ENCODE results near the gene STRN.
A peak's percentile ranks its signal among the peaks of the same experiment; 100 is the strongest.
"Not testable (repeated sequence)": the region's sequence is repeated elsewhere in the genome, so short reads cannot be mapped to it uniquely, and the experiment has no call there.

Gene STRN

GRCh38 chr2:36966370-36967235 is at the start of gene STRN:
STRN (minus strand) TSS chr2:36966536; CDS start chr2:36966463, 73 bp downstream.
- DNase-seq (ENCODE audit: low read depth) = peak; percentile 94

DNA sequence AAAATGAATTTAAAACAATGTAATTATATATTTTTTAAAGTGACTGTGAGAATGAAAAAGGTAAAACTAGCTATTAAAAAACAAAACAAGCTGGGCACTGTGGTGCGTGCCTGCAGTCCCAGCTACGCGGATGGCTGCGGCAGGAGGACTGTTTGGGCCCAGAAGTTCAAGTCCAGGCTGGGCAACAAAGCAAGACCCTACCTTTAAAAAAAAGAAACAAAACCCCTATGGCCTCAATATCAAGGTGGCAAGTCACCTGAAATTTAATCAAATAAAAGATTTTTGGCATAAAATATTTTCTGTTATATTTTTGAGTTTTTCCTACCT is 46.9 kb upstream of the STRN start:
- no peak for DNase-seq (ENCODE audit: low read depth)

GRCh38 chr2:37011130-37011529 is 44.8 kb upstream of the STRN start:
- DNase-seq (ENCODE audit: low read depth) = no peak

DNA sequence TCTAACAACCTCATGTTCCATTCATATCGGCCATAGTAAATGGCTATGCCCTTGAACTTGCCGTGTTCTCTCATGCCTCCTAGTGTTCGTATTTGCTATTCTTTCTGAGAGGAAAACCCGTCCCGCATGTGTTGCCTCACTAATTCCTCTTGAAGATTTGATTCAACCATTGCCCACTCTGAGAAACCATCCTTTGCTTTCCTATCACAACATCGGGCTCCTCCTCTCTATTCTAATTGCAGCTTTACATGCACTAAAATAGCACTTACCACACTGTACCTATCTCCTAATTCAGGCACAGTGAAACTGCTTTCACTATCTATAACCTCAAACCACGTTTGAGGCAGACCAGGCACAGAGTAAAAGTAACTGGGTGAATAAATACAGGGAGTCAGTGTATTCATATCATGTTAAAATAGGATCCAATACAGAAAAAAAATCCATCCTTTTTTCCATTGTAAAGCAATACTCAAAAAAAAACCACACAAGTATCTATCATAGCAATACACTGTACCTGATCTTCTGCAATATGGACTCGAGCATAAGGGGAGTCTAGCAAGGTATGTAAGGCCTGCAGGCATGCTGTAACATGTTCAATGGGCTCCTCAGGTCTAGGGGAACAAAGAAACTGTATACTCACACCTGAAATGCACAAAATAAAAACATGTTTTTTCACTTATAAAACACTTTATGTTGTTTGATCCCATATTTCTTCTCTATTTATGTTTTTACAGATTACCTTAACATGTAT is 39.0 kb upstream of the STRN start:
- DNase-seq (ENCODE audit: low read depth) = peak; percentile 43

- DNase-seq (ENCODE audit: low read depth) = no peak
These were observed 34.7 kb upstream of the STRN start for GRCh38 chr2:37000988-37001556.

- DNase-seq (ENCODE audit: low read depth) = peak; percentile 50
These were observed 34.0 kb upstream of the STRN start for GRCh38 chr2:37000318-37000717.

- DNase-seq (ENCODE audit: low read depth) = not testable (repeated sequence)
These were observed 33.1 kb upstream of the STRN start for GRCh38 chr2:36999416-36999815.

DNA sequence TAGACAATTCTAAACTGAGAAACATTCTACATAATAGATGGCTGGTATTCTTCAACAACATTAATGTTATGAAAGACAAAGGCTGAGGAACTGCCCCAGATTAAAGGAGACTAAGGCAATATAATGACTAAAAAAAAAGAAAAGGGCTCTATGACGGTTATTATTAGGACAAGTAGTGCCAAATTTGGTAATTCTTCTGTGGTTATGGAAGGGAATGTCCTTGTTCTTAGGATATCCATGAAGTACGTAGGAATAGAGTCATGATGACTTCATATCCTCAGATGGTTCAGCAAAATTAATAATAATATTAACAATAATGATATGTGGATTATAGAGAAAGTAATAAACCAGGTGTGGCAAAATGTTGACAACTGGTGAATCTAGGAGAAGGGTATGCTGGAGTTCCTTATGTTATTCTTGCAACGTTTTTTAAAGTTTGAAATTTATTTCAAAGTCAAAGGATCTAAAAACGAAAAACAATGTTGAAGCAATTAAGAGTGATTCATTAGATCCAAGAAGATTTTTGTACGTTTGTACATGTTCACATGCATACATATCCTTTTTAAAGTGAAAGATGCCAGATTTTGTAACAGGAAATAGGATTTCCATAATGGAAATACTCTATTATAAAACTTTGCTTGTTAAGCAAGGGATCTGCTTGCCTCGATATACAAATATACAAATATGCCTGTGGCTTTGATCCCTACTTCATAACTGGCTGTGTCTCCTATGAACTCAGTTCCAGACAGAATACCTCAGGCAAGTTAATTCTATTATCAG is 27.7 kb upstream of the STRN start:
- DNase-seq (ENCODE audit: low read depth) = no peak

GRCh38 chr2:36988008-36988407 is 21.7 kb upstream of the STRN start:
- no peak for DNase-seq (ENCODE audit: low read depth)

GRCh38 chr2:36982467-36982866 is 16.1 kb upstream of the STRN start:
- no peak for DNase-seq (ENCODE audit: low read depth)

DNA sequence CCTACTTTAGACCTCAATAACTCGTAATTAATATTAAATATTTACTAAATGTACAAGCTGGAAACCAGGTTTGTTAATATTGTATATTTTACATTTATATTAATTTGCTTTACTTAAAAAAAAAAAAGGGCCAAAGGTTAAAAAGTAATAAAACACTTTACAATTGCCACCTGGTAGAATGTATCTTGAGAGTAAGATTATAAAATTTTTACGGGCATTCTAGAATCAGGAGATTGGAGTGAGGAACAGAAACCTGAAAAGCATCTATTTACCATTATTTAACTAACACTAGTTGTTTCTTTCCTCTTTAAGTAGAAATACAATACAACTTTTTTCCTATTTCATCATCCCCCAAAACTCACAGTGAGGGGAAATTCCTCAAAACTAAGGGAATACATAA is 15.6 kb upstream of the STRN start:
- DNase-seq (ENCODE audit: low read depth) = no peak

DNA sequence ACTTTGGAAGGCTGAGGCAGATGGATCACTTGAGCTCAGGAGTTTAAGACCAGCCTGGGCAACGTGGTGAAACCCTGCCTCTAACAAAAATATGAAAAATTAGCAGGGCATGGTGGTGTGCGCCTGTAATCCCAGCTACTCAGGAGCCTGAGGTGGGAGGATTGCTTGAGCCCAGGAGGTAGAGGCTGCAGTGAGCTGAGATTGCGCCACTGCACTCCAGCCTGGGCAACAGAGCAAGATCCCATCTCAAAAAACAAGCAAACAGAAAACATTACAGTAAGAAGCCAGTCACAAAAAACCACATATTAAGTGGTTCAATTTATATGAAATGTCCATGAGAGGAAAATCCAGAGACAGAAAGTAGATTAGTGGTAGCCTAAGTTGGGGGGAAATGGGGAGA is 12.7 kb upstream of the STRN start:
- not testable (repeated sequence) for DNase-seq (ENCODE audit: low read depth)

GRCh38 chr2:36976065-36976464 is 9.7 kb upstream of the STRN start:
- no peak for DNase-seq (ENCODE audit: low read depth)

- no peak for DNase-seq (ENCODE audit: low read depth)
These were observed 9.0 kb upstream of the STRN start for GRCh38 chr2:36975306-36975705.

- DNase-seq (ENCODE audit: low read depth) = no peak
These were observed 7.0 kb upstream of the STRN start for GRCh38 chr2:36973320-36973719.

GRCh38 chr2:36971990-36972389 is 5.7 kb upstream of the STRN start:
- no peak for DNase-seq (ENCODE audit: low read depth)

- DNase-seq (ENCODE audit: low read depth) = no peak
These were observed 1.0 kb upstream of the STRN start for GRCh38 chr2:36967236-36967876.

DNA sequence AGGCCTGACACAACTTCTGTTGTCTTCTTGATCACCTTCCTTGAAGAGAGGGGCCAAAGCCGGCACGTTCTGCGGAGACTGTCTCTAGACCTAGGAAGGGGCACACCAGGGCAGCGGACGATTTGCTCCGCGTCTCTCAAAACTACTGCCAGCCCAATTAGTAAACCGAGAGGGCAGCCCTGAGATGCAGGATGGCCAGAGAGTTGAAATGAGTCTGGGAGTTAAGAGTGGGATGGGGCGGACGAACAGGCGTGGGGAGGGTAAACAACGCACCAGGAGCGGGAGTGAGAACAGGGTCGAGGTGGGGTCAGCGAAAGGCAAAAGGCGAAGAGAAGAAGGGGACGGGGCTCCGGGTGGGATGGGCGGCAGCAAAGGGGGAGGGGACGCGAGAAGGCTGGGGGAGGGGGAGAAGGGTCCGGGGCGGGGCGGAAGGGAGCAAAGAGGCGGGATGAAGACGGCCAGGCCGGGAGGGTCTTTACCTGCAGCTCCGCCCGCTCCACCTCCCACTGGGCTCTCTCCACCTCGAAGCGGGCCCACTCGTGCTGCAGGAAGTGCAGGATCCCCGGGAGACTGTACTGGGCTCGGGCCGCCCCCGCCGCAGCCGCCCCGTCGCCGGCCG is 476 bp downstream of the STRN start:
- peak; percentile 43 for DNase-seq (ENCODE audit: low read depth)

- DNase-seq (ENCODE audit: low read depth) = no peak
These were observed 1.1 kb downstream of the STRN start for GRCh38 chr2:36965206-36965605.

DNA sequence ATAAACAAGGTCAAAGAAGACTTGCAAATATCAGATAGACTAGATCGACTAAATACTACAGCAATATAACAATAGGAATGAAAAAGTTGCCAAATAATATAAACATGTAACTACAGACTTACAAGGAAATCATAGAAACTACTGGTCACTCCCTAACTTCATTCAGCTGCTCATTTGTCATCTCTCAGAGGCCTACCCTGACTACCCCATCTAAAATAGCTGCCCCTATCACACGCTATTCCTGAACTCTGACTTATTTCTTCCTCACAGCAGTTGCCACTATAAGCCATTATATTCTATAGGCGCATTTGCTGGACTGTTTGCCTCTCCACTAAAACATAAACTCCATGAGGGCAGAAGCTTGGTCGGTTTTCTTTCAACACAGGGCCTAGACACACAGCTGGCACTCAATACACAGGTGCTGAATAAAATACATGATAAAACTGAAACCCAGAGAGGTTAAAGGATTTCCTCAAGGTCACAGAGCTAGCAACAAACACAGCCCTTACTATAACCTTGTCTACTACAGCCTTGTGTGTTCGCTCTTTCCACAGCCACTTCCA is 1.8 kb downstream of the STRN start:
- DNase-seq (ENCODE audit: low read depth) = peak; percentile 2

GRCh38 chr2:36963734-36964133 is 2.6 kb downstream of the STRN start:
- DNase-seq (ENCODE audit: low read depth) = no peak

All from ELR (cell line).